GM12892 (cell line): ENCODE results near the gene ATP6V0D1.

Experiments
- POLR2A ChIP-seq: IDR thresholded peaks from 2 replicates; pipeline ENCODE4 v1.6.1; 2011; ENCODE audit warnings: low read depth, low read length, control low read depth
- TAF1 ChIP-seq: IDR thresholded peaks from 2 replicates; pipeline ENCODE4 v1.6.1; 2011; ENCODE audit warnings: low read depth, mild to moderate bottlenecking, control low read depth, low read length, borderline replicate concordance

- no peak for TF ChIP-seq TAF1
- no peak for TF ChIP-seq POLR2A
These were observed 17.9 kb downstream of the ATP6V0D1 start for GRCh38 chr16:67463059-67463458.
